OCI-LY7 (cell line): ENCODE results near the gene C3orf85. TPM values are rescaled to one million over a fixed set of nuclear protein-coding genes. Genes with fewer than 3 reads are reported as not detected.

Experiments
- BruUV-seq: library from RNA; stranded (reverse); fragments of 400-500 nt; replicated peaks from 2 replicates; lab custom pipeline; 2021; lab: Mats Ljungman, UMichigan
- CTCF ChIA-PET: fragments of 300-600 bp; sonication (Branson Sonifier 250); formaldehyde crosslinking; loops from one replicate; lab custom pipeline; 2022; ENCODE audit warnings: antibody characterized with exemption; ENCODE audit not compliant: unreplicated experiment; lab: Charles Lee
- POLR2A ChIA-PET: fragments of 300-600 bp; sonication (Branson Sonifier 250); formaldehyde crosslinking; loops from one replicate; lab custom pipeline; 2022; ENCODE audit warnings: antibody characterized with exemption; lab: Charles Lee
- DNase-seq: peaks from one replicate; pipeline ENCODE4 v3.0.0-alpha.2; 2015; ENCODE audit warnings: low spot score
- H2AFZ ChIP-seq: fragments of 200-600 bp; sonication (generic), shearing (Covaris generic); 2 replicates; pipeline ENCODE4 v1.6.1; 2014; ENCODE audit warnings: mild to moderate bottlenecking, antibody characterized with exemption, low read length, moderate library complexity
- H3K27ac ChIP-seq: fragments of 200-600 bp; sonication (generic); 2 replicates; pipeline ENCODE4 v1.5.1; 2014; ENCODE audit warnings: mixed run types, low read depth, mild to moderate bottlenecking, moderate library complexity, low read length, inconsistent platforms; ENCODE audit not compliant: poor library complexity, severe bottlenecking
- H3K36me3 ChIP-seq: fragments of 200-600 bp; sonication (generic); 2 replicates; pipeline ENCODE4 v1.6.1; 2014; ENCODE audit warnings: mild to moderate bottlenecking, antibody characterized with exemption, low read length, moderate library complexity, mixed read lengths; ENCODE audit not compliant: insufficient read depth
- H3K4me1 ChIP-seq: fragments of 200-600 bp; sonication (generic); 2 replicates; pipeline ENCODE4 v1.5.1; 2014; ENCODE audit warnings: mild to moderate bottlenecking, low read length; ENCODE audit not compliant: insufficient read depth, poor library complexity, severe bottlenecking
- H3K4me2 ChIP-seq: fragments of 200-600 bp; sonication (generic); 2 replicates; pipeline ENCODE4 v1.6.1; 2014; ENCODE audit warnings: mild to moderate bottlenecking, low read length
- H3K4me3 ChIP-seq: fragments of 200-600 bp; sonication (generic); 2 replicates; pipeline ENCODE4 v1.5.1; 2014; ENCODE audit warnings: mild to moderate bottlenecking, low read depth, low read length; ENCODE audit not compliant: poor library complexity, severe bottlenecking
- H3K79me2 ChIP-seq: fragments of 200-600 bp; sonication (generic); 2 replicates; pipeline ENCODE4 v1.6.1; 2016; ENCODE audit warnings: low read depth, mild to moderate bottlenecking, low read length, moderate library complexity, mixed read lengths; ENCODE audit not compliant: insufficient read depth
- H3K9me2 ChIP-seq: fragments of 200-600 bp; sonication (generic); 2 replicates; pipeline ENCODE4 v1.6.1; 2016; ENCODE audit warnings: mild to moderate bottlenecking, low read length, mixed read lengths; ENCODE audit not compliant: insufficient read depth
- H3K9me3 ChIP-seq: fragments of 200-600 bp; sonication (generic); 2 replicates; pipeline ENCODE4 v1.6.1; 2014; ENCODE audit warnings: mild to moderate bottlenecking, mixed run types, low read length, mixed read lengths
- H4K20me1 ChIP-seq: fragments of 200-600 bp; sonication (generic); 2 replicates; pipeline ENCODE4 v1.6.1; 2014; ENCODE audit warnings: mild to moderate bottlenecking, antibody characterized with exemption, low read length, moderate library complexity, mixed read lengths; ENCODE audit not compliant: insufficient read depth
- EZH2phosphoT487 ChIP-seq: fragments of 200-600 bp; sonication (generic); IDR thresholded peaks from 2 replicates; pipeline ENCODE4 v1.6.1; 2018; ENCODE audit warnings: low read depth, borderline replicate concordance, mild to moderate bottlenecking, mixed run types, antibody characterized with exemption, low read length, moderate library complexity, mixed read lengths
- intact Hi-C: fragments of 100-400 bp; cut with micrococcal nuclease; formaldehyde crosslinking; loops from one replicate; pipeline ENCODE4 v1.10.0; 2022; ENCODE audit not compliant: unreplicated experiment
- total RNA-seq, 2 experiments: library from RNA; depleted of rRNA in 1 of 2; stranded (reverse); fragments of >200 nt in 1 of 2; shearing (Covaris generic) in 1 of 2; gene quantifications; 2 replicates each; pipeline ENCODE4 v1.2.3, GENCODE V29; 2014 to 2022
- TF ChIP-seq, protein P1 (sequence below): fragments of 200-600 bp; sonication (generic); conservative IDR thresholded peaks from 2 replicates; pipeline ENCODE4 v1.5.1; 2014; ENCODE audit warnings: mild to moderate bottlenecking, antibody characterized with exemption, low read length, moderate library complexity, mixed read lengths

The C3orf85 gene
- total RNA-seq, 2 experiments from 2014 or later, result not detected

DNA sequence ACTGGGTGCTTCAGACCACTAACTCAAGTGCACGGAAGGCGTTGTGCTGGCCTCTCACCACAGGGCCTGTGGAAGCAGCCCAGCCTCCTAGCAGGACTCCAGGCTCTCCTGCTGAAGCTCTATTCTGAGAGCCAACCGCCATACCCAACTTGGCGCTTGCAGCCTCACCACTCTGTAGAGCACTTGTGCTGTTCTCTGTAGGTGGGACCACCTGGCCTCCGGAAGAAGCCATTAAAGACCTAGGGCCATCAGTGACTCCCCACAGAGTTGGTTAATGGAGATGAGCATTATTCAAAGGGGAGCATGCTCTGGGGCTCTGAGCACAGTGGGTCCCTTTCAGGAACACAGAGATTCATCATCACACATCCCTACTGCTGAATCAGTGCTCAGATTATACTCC, 50.9 kb downstream of the C3orf85 start:
- ChIA-PET POLR2A (no interaction called here), CTCF (no interaction called here)
- Histone ChIP-seq H3K27ac (no peak overlapping the region), H3K9me3 (no peaks in the 10 kb centered on the region), H2AFZ (no peak overlapping the region), H3K79me2 (no peaks in the 10 kb centered on the region), H3K4me3 (no peak overlapping the region), H3K9me2 (no peaks in the 10 kb centered on the region), H3K4me2 (no peak overlapping the region), H3K4me1 (no peaks in the 10 kb centered on the region), H4K20me1 (no peaks in the 10 kb centered on the region), H3K36me3 (no peaks in the 10 kb centered on the region)
- intact Hi-C loops, result no loop called here
- DNase-seq, result no peak
- BruUV-seq, result no TSS peak
- TF ChIP-seq, protein P1, sequence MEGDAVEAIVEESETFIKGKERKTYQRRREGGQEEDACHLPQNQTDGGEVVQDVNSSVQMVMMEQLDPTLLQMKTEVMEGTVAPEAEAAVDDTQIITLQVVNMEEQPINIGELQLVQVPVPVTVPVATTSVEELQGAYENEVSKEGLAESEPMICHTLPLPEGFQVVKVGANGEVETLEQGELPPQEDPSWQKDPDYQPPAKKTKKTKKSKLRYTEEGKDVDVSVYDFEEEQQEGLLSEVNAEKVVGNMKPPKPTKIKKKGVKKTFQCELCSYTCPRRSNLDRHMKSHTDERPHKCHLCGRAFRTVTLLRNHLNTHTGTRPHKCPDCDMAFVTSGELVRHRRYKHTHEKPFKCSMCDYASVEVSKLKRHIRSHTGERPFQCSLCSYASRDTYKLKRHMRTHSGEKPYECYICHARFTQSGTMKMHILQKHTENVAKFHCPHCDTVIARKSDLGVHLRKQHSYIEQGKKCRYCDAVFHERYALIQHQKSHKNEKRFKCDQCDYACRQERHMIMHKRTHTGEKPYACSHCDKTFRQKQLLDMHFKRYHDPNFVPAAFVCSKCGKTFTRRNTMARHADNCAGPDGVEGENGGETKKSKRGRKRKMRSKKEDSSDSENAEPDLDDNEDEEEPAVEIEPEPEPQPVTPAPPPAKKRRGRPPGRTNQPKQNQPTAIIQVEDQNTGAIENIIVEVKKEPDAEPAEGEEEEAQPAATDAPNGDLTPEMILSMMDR, result no peak
- TF ChIP-seq EZH2phosphoT487, result no peak

GRCh38 chr3:109188741-109189140, 52.2 kb downstream of the C3orf85 start:
- BruUV-seq, result no TSS peak

GRCh38 chr3:109191421-109191820, 54.9 kb downstream of the C3orf85 start:
- CTCF ChIA-PET, result no interaction called here
- Histone ChIP-seq H3K36me3 (no peaks in the 10 kb centered on the region), H3K4me2 (no peak overlapping the region), H3K79me2 (no peaks in the 10 kb centered on the region), H2AFZ (no peak overlapping the region), H3K27ac (no peak overlapping the region), H3K4me1 (no peaks in the 10 kb centered on the region), H3K9me3 (no peaks in the 10 kb centered on the region), H4K20me1 (no peaks in the 10 kb centered on the region), H3K9me2 (no peaks in the 10 kb centered on the region), H3K4me3 (no peak overlapping the region)
- no TSS peak for BruUV-seq
- TF ChIP-seq EZH2phosphoT487, result no peak
- TF ChIP-seq, protein P1, result no peak
- intact Hi-C loops, result no loop called here
- no peak for DNase-seq
- POLR2A ChIA-PET, result no interaction called here

More at GRCh38 chr3:109188741-109189140, 52.2 kb downstream of the C3orf85 start:
- Histone ChIP-seq H2AFZ (no peak overlapping the region), H3K9me2 (no peaks in the 10 kb centered on the region), H3K79me2 (no peaks in the 10 kb centered on the region), H3K9me3 (no peaks in the 10 kb centered on the region), H3K36me3 (no peaks in the 10 kb centered on the region), H3K4me3 (no peak overlapping the region), H3K4me1 (no peaks in the 10 kb centered on the region), H4K20me1 (no peaks in the 10 kb centered on the region), H3K4me2 (no peak overlapping the region), H3K27ac (no peak overlapping the region)
- CTCF ChIA-PET, result no interaction called here
- TF ChIP-seq, protein P1, result no peak
- no peak for TF ChIP-seq EZH2phosphoT487
- no peak for DNase-seq
- intact Hi-C loops, result no loop called here
- POLR2A ChIA-PET, result interaction anchor here (0.7 kb wide), 1 partner anchor 74 kb away, joined by 4 read pairs; no protein-coding TSS in a partner anchor
